ENCODE measurements around the gene MAPK1.
A peak's percentile ranks its signal among the peaks of the same experiment; 100 is the strongest.
"Not testable (repeated sequence)": the region's sequence is repeated elsewhere in the genome, so short reads cannot be mapped to it uniquely, and the experiment has no call there.

The MAPK1 gene

DNA sequence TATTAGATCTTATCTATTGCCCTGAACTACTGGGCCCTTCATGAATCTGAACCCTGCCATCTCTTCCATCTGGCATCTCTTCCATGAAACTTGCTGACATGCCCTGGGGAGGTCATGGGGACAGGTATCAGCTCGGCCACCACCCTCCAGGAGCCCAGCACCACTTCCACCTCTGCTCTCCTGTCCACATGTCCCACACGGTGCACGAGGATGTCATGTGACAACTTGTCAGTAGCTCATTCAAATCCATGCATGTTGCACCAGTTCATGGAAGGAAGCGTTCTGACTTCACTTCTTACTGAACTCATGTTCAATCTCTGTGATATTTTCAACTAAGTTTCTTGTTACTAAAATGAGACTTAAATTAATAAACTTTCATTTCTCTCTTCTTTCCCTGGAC, 148.4 kb downstream of the MAPK1 start:
- DNase-seq, result no peak

DNA sequence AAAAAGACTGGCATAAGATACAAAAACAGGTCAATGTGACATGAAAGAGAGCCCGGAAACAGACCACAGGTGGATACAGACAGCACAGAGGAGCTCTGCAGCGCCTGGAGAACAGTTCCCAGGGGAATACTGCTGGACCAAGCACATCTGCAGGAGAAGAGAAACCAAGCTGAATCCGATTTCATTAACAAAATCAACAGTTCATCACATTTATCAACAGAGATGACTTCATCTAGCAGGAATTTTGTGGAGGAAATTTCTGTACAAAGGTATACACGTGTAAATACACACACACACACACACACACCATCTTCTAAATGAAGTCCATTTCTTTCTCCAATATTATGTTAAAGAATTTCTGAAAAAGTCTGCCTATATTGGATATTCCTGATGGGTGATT, 148.9 kb downstream of the MAPK1 start:
- no peak for DNase-seq

DNA sequence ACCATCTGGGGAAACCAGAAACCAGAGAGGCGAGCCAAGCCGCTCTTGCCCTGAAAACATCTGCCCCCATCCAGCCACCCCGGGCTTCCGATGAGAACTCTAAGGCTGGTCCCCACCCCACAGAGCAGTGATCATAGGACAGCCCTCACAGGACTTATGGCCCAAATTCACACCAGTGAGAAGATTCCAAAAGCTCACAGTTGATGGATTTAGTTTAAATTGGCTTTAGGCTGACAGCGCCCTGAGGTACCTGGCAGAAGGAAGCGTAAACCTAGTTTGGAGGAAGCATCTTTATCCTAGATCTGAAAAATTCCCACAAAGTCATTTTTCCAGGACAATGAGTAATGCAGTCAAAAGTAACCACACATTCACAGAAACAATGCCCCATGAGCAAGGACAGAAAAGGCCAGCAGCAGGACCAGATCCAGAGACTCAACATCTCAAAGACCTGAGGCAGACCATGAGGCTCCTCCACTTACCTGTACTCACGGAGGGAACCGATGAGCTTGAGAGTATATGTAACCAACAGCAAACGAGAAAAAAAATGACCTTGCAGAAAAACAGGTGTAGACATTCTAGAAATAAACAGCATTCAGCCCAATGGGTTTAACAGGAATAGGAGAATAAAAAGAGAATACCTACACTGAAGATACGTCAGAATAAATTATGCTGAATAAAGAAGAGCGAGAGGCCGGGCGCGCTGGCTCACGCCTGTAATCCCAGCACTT, 150.9 kb downstream of the MAPK1 start:
- not testable (repeated sequence) for DNase-seq

DNA sequence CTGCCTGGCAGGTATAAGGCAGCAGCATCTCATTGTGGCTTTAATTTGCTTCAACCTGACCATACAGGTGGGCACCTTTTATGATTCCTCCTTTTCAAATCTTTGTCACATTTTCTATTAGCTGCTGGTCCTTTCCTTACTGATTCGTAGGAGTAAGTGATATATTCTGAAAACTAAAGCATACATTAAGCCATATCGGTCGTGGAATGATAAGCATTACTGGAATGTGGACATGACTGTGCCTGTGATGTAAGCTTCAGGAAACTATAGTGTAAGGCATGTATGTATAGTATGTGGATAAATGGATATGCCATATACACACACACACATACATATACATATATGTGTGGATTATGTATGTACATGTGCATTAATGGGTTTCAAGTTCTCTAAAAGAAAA, 152.7 kb downstream of the MAPK1 start:
- no peak for DNase-seq

DNA sequence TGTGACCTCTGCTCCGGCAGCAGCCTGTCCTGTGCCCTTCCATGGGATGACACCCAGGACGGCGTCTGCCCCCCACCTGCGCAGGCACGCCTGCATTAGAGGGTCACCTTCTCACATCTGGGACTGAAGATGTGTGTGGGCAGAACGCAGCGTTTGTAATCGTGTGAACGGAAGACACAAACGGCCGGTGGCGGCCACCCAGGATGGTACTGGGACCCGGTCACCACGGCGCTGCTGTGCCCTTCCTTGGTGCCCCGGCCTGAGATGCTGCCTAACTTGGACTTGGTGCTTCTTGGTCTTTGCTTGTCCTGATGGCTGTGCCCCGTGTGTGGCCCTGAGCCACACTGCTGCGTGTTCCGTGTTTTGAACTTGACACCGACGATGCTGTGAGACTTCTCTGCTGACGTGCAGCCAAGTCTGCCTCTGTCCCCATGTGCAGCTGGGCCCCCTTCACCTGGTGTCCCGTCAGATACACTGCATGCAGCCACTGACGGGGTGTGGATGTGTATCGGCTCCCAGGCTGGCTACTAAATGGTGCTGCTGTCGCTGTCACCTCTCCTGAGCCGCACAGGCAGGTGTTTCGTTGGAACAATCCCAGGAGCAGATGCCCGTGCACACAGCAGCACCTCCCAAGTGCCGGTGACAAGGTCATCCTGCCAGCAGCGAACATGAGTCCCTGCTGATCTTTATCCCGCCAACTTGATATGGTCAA, 153.2 kb downstream of the MAPK1 start:
- no peak for DNase-seq

DNA sequence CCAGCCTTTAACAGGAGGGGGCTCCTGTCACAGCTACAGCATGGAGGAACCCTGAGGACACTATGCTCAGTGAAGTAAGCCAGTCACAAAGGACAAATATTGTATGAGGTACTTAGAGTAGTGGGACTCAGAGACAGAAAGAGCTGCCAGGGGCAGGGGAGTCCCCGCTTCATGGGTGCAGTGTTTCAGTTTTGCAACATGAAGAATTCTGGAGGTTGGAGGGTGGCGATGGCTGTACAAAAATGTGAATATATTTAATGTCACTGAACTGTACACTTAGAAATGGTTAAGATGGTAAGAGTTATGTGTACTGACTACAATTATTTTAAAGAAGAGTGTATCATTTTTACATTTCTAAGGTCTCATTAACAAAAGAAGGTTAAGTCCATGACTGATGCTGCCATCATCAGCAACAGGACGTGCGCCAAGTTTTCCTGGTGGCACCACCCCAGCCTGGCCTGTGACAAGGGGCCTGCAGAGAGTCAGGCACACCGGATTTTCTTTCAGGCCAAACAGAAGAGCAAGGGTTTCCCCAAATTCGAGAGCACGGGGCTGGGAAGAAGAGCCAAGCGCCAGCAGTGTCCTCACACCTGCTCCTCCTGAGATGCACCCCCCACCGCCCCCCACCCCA, 153.9 kb downstream of the MAPK1 start:
- no peak for DNase-seq

DNA sequence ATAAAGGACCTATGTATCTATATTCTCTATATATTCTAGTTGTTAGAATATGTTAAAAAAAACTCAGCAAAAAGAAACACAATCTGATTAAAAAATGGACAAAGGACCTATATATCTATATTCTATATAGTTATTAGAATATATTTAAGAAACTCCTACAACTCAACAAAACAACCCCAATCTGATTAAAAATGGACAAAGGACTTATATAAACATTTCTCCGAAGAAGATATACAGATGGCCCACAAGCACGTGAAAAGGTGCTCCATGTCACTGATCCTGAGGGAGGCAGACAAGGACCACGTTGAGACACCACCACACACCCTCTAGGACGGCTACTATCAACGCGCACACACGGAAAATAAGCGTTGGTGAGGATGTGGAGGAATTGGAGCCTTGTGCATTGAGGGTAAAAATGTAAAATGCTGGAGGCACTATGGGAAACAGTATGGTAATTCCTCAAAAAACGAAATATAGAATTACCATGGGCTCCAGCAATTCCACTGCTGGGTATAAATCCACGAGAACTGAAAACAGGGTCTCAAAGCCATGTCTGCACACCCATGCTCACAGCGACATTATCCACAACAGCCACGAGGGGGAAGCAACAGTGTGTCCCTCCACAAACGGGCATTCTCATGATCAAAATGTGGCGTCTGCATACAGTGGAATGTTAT, 154.6 kb downstream of the MAPK1 start:
- peak; percentile 29 for DNase-seq

DNA sequence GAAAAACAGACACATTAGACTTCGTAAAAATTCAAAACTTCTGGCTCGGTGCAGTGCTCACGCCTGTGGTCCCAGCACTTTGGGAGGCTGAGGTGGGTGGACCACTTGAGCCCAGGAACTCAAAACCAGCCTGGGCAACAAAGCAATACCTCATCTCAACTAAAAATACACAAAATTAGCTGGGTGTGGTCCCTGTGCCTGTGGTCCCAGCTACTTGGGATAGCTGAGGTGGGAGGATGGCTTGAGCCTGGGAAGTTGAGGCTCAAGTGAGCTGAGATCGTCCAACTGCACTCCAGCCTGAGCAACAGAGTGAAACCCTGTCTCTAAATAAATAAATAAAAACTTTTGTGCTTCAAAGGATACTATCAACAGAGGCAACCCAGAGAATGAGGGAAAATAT, 155.6 kb downstream of the MAPK1 start:
- DNase-seq, result no peak

DNA sequence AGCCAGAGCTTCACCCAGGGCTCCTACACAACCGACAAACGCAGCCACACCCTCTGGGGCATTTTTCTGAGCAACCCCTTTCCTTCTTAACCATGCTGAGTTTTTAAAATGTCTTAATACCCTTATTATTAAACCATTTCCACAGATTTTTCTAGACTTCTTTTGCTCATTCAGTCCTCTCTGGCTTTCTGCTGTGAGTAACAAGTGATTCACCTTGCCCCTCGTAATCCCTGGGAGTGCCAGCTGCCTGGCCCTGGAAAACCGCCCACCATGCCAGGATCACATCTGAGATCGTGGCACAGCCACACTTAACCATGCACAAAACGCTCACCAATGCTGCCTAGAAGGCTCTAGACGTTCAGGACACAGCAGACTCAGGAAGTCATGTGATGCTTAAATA, 157.3 kb downstream of the MAPK1 start:
- DNase-seq, result no peak

DNA sequence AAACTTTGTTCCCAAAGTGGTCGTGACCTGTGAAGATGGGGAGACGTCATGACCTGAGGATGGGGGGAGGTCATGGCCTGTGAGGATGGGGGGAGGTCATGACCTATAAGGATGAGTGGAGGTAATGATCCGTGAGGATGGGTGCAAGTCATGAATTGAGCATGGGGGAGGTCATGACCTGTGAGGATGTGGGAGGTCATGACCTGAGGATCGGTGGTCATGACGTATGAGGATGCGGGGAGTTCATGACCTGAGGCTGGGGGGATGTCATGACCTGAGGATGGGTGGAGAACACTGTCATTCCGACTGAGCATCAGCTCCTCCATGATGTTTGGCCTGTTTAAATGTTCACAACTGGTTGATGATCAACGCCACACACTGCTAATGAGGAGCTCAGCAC, 157.8 kb downstream of the MAPK1 start:
- no peak for DNase-seq

DNA sequence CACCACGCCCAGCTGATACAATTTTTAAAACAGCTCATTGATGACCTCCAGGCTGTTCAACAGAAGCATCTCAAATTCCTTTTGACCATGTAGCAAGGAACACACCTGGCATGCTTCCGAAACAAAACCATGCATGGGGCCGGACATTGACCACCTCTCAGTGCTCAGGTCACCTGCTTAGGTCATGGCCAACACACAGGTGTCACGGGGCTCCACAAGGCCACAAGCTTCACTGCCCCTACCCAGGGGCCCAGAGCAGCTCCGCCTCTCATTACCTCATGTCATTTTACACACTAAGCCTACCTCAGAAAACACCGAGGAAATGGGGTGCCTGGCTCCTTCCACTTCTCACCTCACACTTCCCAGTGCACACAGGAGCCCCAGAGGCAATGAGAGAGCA, 158.5 kb downstream of the MAPK1 start:
- DNase-seq, result no peak

DNA sequence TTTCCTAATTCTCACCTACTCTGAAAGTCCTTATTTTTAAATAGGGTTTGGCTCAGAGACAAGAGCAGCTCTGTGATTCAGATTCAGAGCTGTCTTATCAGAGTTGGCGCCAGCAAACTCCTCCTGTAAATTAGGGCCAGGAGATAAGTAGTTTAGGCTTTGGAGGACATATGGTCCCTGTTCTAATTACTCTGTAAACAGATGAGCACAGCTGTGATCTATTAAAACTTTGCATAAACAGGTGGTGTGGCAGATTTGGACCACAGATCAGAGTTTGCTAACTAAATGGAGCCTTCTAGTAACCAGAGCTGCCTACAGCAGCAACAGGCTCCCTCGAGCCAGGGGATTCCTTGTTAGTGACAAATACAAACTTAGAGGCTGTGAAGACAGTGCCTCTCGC, 159.8 kb downstream of the MAPK1 start:
- peak; percentile 18 for DNase-seq
